ENCODE measurements around the gene FMR1.

- TF ChIP-seq ZFP3 (CRISPR knock-in tag; IDR thresholded peaks at IDR 0.05) (no peak), RARB (CRISPR knock-in tag; IDR thresholded peaks at IDR 0.05) (no peak), PATZ1 (CRISPR knock-in tag; IDR thresholded peaks at IDR 0.05; ENCODE audit: borderline replicate concordance) (no peak), BACH2 (CRISPR knock-in tag; IDR thresholded peaks at IDR 0.05; ENCODE audit: borderline replicate concordance) (no peak), ZC3H10 (CRISPR knock-in tag; IDR thresholded peaks at IDR 0.05) (no peak), ZNF8 (CRISPR knock-in tag; IDR thresholded peaks at IDR 0.05) (no peak)
Measured at GRCh38 chrX:147902270-147902669, 9.4 kb upstream of the FMR1 start.

All from SK-N-SH treated with all-trans-retinoic acid at 6 μM for 48 hours (cell line).